Esophagus squamous epithelium (tissue), 5 donors: ENCODE results near the gene RBM10. TPM values are rescaled to one million over a fixed set of nuclear protein-coding genes. Genes with fewer than 3 reads are reported as not detected.
A peak's percentile ranks its signal among the peaks of the same experiment; 100 is the strongest.

ENCODE experiments used
- DNase-seq: peaks from one replicate; lab custom pipeline; 2025; lab: John Stamatoyannopoulos, UW
- H3K27ac ChIP-seq, 4 donors: fragments of 200-600 bp; sonication (generic); one replicate each; pipeline ENCODE4 v1.5.1; 2016 to 2019; ENCODE audit warnings: mild to moderate bottlenecking in 1 of 4
- H3K27me3 ChIP-seq, 4 donors: fragments of 200-600 bp; sonication (generic); 1 replicate in 3 of 4; 2 replicates in 1 of 4; pipeline versions ENCODE4 v1.5.1 to v1.6.0; 2017 to 2021; ENCODE audit warnings: antibody characterized with exemption in 1 of 4
- H3K36me3 ChIP-seq, 3 donors: fragments of 200-600 bp; sonication (generic); one replicate each; pipeline ENCODE4 v1.5.1; 2016 to 2019
- H3K4me1 ChIP-seq, 3 donors: fragments of 200-600 bp; sonication (generic); one replicate each; pipeline ENCODE4 v1.5.1; 2017 to 2019
- H3K4me3 ChIP-seq, 4 donors: fragments of 200-600 bp; sonication (generic); 1 replicate in 3 of 4; 2 replicates in 1 of 4; pipeline ENCODE4 v1.5.1; 2016 to 2019; ENCODE audit warnings: mild to moderate bottlenecking in 2 of 4, moderate library complexity in 1 of 4
- H3K9me3 ChIP-seq, 3 donors: fragments of 200-600 bp; sonication (generic); one replicate each; pipeline ENCODE4 v1.5.1; 2016 to 2019
- CTCF ChIP-seq, 6 experiments: fragments of 450-650 bp in 4 of 6; fragments of 200-600 bp in 2 of 6; sonication (generic) in 2 of 6; IDR thresholded peaks; one replicate each; pipeline ENCODE4 v1.5.1; 2016 to 2019; ENCODE audit warnings: antibody characterized with exemption in 6 of 6, mild to moderate bottlenecking in 4 of 6, moderate library complexity in 4 of 6
- POLR2A ChIP-seq, 4 donors: fragments of 450-650 bp; IDR thresholded peaks; one replicate each; pipeline ENCODE4 v1.6.1; 2017; ENCODE audit warnings: antibody characterized with exemption in 4 of 4, mild to moderate bottlenecking in 4 of 4, moderate library complexity in 3 of 4
- WGBS, 2 donors: methylation state at CpG; one replicate each; pipeline ENCODE4 v1.1.5; 2018; 5-methylcytosine and 5-hydroxymethylcytosine counted together
- intact Hi-C: fragments of 100-400 bp; cut with DNase I; formaldehyde crosslinking; loops from one replicate; pipeline ENCODE4 v1.15.0; 2022
- total RNA-seq, 4 donors: library from RNA; depleted of rRNA; stranded (reverse); fragments of >200 nt; gene quantifications; one replicate each; pipeline ENCODE4 v1.1.0, GENCODE V29; 2016
- donor health status: DM: yes; HTN: yes; CAD: no.

RBM10 gene
- total RNA-seq, 4 donors from 2014 or later = 28.1 to 35.6 (median 28.6) TPM

GRCh38 chrX:47198026-47198686, 53.1 kb downstream of the RBM10 start:
- WGBS, 2 donors = 61 to 74% methylated on average over 5 to 6 of the region's 10 CpGs
- no peak overlapping the region for H3K4me3 ChIP-seq
- H3K27ac ChIP-seq = peak overlapping the region in 3 of 4 donors; percentile 16 to 99 (median 85)
- no peak for DNase-seq
- H3K36me3 ChIP-seq = peaks cover 40 to 53% (median 43%) of the 10 kb centered on the region in 3 donors
- H3K4me1 ChIP-seq = peaks cover 21 to 73% (median 43%) of the 10 kb centered on the region in 3 donors
- H3K9me3 ChIP-seq = no peaks in the 10 kb centered on the region
- TF ChIP-seq CTCF (IDR thresholded peaks at IDR 0.05) = no peak
- no peak for TF ChIP-seq POLR2A (IDR thresholded peaks at IDR 0.05)
- no peaks in the 10 kb centered on the region for H3K27me3 ChIP-seq
- intact Hi-C loops = no loop called here

DNA sequence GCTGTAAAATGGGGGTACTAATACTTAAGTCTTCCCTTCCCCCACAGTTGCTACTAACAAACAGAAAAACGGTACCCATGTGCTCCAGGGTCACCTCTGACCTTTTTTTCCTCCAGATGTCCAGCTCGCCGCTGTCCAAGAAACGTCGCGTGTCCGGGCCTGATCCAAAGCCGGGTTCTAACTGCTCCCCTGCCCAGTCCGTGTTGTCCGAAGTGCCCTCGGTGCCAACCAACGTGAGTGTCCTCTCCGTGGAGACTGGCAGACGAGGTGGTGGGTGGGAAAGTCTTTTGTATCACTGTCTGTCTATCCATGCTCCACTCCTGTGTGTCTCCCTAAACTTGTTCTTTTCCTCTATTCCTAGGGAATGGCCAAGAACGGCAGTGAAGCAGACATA, 53.7 kb downstream of the RBM10 start:
- Histone ChIP-seq H3K36me3 (peaks cover 43 to 58% (median 48%) of the 10 kb centered on the region in 3 donors), H3K4me3 (no peak overlapping the region), H3K9me3 (no peaks in the 10 kb centered on the region), H3K27ac (peak overlapping the region; percentile 16 to 85 (median 58)), H3K27me3 (no peaks in the 10 kb centered on the region), H3K4me1 (peaks cover 19 to 70% (median 41%) of the 10 kb centered on the region in 3 donors)
- no peak for DNase-seq
- TF ChIP-seq POLR2A (IDR thresholded peaks at IDR 0.05) (no peak), CTCF (IDR thresholded peaks at IDR 0.05) (no peak)
- 0 to 89% methylated on average over 1 to 14 of the region's 15 CpGs for WGBS, 2 donors
- intact Hi-C loops = no loop called here

- H3K4me1 ChIP-seq = peaks cover 19 to 69% (median 41%) of the 10 kb centered on the region in 3 donors
- TF ChIP-seq POLR2A (IDR thresholded peaks at IDR 0.05) (no peak), CTCF (IDR thresholded peaks at IDR 0.05) (no peak)
- H3K9me3 ChIP-seq = no peaks in the 10 kb centered on the region
- DNase-seq = no peak
- H3K36me3 ChIP-seq = peaks cover 43 to 64% (median 53%) of the 10 kb centered on the region in 3 donors
- peak overlapping the region; percentile 16 to 85 (median 58) for H3K27ac ChIP-seq
- H3K4me3 ChIP-seq = no peak overlapping the region
- intact Hi-C loops = no loop called here
- no peaks in the 10 kb centered on the region for H3K27me3 ChIP-seq
- 91 to 96% methylated on average over 8 to 9 of the region's 10 CpGs for WGBS, 2 donors
These were observed 54.3 kb downstream of the RBM10 start for GRCh38 chrX:47199286-47199685.

DNA sequence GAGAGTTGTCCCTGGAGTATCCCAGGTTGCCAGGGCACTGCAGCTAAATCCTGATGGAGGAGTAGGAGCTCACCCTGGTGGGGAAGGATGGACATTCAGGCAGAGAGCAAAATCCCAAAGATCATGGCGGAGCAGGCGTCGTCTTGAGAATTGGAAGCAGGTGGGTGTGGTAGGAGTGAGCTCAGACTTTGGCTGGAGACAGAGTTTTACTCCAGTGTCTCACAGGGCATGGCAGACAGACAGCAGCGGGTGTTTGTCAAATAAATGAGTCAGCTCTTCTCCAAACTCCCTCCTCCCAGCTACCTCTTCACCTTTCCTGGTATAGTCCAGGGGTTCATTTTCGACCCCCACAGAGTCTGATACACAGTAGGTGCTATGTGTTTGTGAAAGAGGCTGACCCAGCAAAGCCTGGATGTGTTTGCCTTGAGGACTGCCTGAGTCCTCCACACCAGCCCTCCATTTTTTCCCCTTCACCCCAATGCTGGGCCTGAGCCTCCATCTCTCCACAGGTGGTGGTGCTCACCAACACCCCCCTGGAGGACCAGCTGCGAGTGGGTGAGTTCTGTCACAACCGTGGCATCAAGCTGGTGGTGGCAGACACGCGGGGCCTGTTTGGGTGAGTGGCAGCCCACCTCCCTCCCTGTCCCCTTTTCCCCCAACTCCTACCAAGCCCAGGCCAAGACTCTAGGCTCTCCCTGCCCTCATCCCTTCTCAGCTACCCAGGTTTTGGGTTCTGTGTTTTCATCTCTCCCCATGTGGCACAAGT, 55.5 kb downstream of the RBM10 start:
- intact Hi-C loops = loop anchor here (10.0 kb wide), 1 partner anchor 184 kb away; no protein-coding TSS in a partner anchor
- DNase-seq = no peak
- H3K27me3 ChIP-seq = no peaks in the 10 kb centered on the region
- H3K9me3 ChIP-seq = no peaks in the 10 kb centered on the region
- peaks cover 50 to 77% (median 65%) of the 10 kb centered on the region in 3 donors for H3K36me3 ChIP-seq
- WGBS, 2 donors = 56 to 61% methylated on average over 5 to 8 of the region's 9 CpGs
- peak overlapping the region; percentile 68 to 85 (median 80) for H3K27ac ChIP-seq
- TF ChIP-seq POLR2A (IDR thresholded peaks at IDR 0.05) (no peak), CTCF (IDR thresholded peaks at IDR 0.05) (peak in 5 of 6 experiments; percentile 7 to 53 (median 17))
- H3K4me3 ChIP-seq = no peak overlapping the region
- H3K4me1 ChIP-seq = peaks cover 6 to 57% (median 28%) of the 10 kb centered on the region in 3 donors
